GM19043 (cell line): ENCODE results near the gene TMEM115.
"Not testable (repeated sequence)": the region's sequence is repeated elsewhere in the genome, so short reads cannot be mapped to it uniquely, and the experiment has no call there.

ENCODE experiments used
- ATAC-seq: cut with Tn5 transposase; IDR thresholded peaks from one replicate; pipeline ENCODE4 v1.9.1; 2021; ENCODE audit warnings: low read depth; ENCODE audit not compliant: unreplicated experiment

TMEM115 gene

GRCh38 chr3:50319894-50320625 lies 39.3 kb downstream of the TMEM115 start:
- ATAC-seq = no peak

- ATAC-seq = no peak
These were observed 40.0 kb downstream of the TMEM115 start for GRCh38 chr3:50319181-50319893.

- ATAC-seq = no peak
These were observed 40.7 kb downstream of the TMEM115 start for GRCh38 chr3:50318615-50319014.

GRCh38 chr3:50318163-50318562 lies 41.2 kb downstream of the TMEM115 start:
- no peak for ATAC-seq

- no peak for ATAC-seq
These were observed 42.0 kb downstream of the TMEM115 start for GRCh38 chr3:50317300-50317699.

- ATAC-seq = no peak
These were observed 42.6 kb downstream of the TMEM115 start for GRCh38 chr3:50316657-50317242.

GRCh38 chr3:50314816-50315215 lies 44.5 kb downstream of the TMEM115 start:
- no peak for ATAC-seq

GRCh38 chr3:50314342-50314741 lies 45.0 kb downstream of the TMEM115 start:
- no peak for ATAC-seq

GRCh38 chr3:50312041-50312440 lies 47.3 kb downstream of the TMEM115 start:
- not testable (repeated sequence) for ATAC-seq
